ENCODE results near the gene MAPKAPK2. TPM values are rescaled to one million over a fixed set of nuclear protein-coding genes. Genes with fewer than 3 reads are reported as not detected.

MAPKAPK2 gene
- total RNA-seq, 1 donor from 2014 or later, result 77.7 TPM

DNA sequence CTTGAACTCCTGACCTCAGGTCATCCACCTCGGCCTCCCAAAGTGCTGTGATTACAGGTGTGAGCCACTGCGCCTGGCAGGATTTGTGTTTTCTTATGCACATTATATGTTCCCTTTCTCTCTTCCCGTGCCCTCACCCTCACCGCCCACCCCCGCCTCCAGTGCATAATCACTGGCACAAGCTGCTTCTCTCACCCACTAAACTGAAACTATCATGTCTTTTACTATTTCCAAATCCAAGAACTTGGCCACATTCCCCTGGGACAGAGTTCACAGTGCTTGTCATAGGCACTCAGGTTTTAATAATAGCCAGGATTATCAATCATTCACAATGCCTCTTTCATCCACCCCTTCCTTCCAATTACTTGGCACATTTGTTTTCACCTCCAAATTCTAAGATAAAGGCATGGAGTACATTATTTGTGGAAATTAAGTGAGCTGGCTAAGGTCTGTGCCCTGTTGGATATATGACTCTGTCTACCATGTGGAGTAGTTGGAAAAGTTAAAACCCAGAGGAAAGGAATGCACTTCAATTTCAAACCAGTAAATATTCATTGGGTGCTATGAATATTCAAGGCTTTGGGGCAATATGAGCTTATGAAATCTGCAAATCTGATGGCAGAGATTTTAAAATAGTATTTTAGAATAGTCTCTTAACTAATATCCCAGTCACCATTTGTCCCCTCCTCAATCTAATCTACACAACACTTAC is 17.6 kb upstream of the MAPKAPK2 start:
- no peaks in the 10 kb centered on the region for H3K36me3 Mint-ChIP-seq (ENCODE audit: low read depth)
- no peak overlapping the region for H3K4me3 Mint-ChIP-seq
- H3K27ac Mint-ChIP-seq (ENCODE audit: unreplicated experiment), result no peak overlapping the region
- no peaks in the 10 kb centered on the region for H3K9me3 Mint-ChIP-seq
- H3K27me3 Mint-ChIP-seq (ENCODE audit: low read depth), result peaks cover 52% of the 10 kb centered on the region
- H3K4me1 Mint-ChIP-seq, result peaks cover 8% of the 10 kb centered on the region
- TF ChIP-seq CTCF (conservative IDR thresholded peaks at IDR 0.05), result no peak
- no peak for DNase-seq (ENCODE audit: low read depth, low spot score)

GRCh38 chr1:206668351-206668750 is 16.4 kb upstream of the MAPKAPK2 start:
- Mint-ChIP-seq H3K27me3 (ENCODE audit: low read depth) (peaks cover 39% of the 10 kb centered on the region), H3K36me3 (ENCODE audit: low read depth) (no peaks in the 10 kb centered on the region), H3K4me1 (peaks cover 6% of the 10 kb centered on the region), H3K9me3 (no peaks in the 10 kb centered on the region), H3K27ac (ENCODE audit: unreplicated experiment) (no peak overlapping the region), H3K4me3 (no peak overlapping the region)
- no peak for DNase-seq (ENCODE audit: low read depth, low spot score)
- TF ChIP-seq CTCF (conservative IDR thresholded peaks at IDR 0.05), result no peak

- Mint-ChIP-seq H3K9me3 (no peaks in the 10 kb centered on the region), H3K36me3 (ENCODE audit: low read depth) (no peaks in the 10 kb centered on the region), H3K4me1 (peaks cover 3% of the 10 kb centered on the region), H3K27me3 (ENCODE audit: low read depth) (peaks cover 33% of the 10 kb centered on the region), H3K4me3 (no peak overlapping the region), H3K27ac (ENCODE audit: unreplicated experiment) (no peak overlapping the region)
- no peak for TF ChIP-seq CTCF (conservative IDR thresholded peaks at IDR 0.05)
- DNase-seq (ENCODE audit: low read depth, low spot score), result no peak
These were observed 15.8 kb upstream of the MAPKAPK2 start for GRCh38 chr1:206668874-206669410.

- Mint-ChIP-seq H3K27ac (ENCODE audit: unreplicated experiment) (no peak overlapping the region), H3K36me3 (ENCODE audit: low read depth) (no peaks in the 10 kb centered on the region), H3K27me3 (ENCODE audit: low read depth) (peaks cover 12% of the 10 kb centered on the region), H3K4me1 (no peaks in the 10 kb centered on the region), H3K4me3 (no peak overlapping the region), H3K9me3 (no peaks in the 10 kb centered on the region)
- TF ChIP-seq CTCF (conservative IDR thresholded peaks at IDR 0.05), result no peak
- no peak for DNase-seq (ENCODE audit: low read depth, low spot score)
These were observed 12.6 kb upstream of the MAPKAPK2 start for GRCh38 chr1:206672011-206672688.

- no peak overlapping the region for H3K4me3 Mint-ChIP-seq
- TF ChIP-seq CTCF (conservative IDR thresholded peaks at IDR 0.05), result no peak
- no peak overlapping the region for H3K27ac Mint-ChIP-seq (ENCODE audit: unreplicated experiment)
- no peaks in the 10 kb centered on the region for H3K9me3 Mint-ChIP-seq
- DNase-seq (ENCODE audit: low read depth, low spot score), result no peak
- H3K36me3 Mint-ChIP-seq (ENCODE audit: low read depth), result no peaks in the 10 kb centered on the region
- peaks cover 6% of the 10 kb centered on the region for H3K27me3 Mint-ChIP-seq (ENCODE audit: low read depth)
- H3K4me1 Mint-ChIP-seq, result no peaks in the 10 kb centered on the region
These were observed 11.6 kb upstream of the MAPKAPK2 start for GRCh38 chr1:206672844-206673758.

Measured in neural crest cell (in vitro differentiated cells).